Kidney (tissue), 14 donors: ENCODE results near the gene TMEM217. TPM values are rescaled to one million over a fixed set of nuclear protein-coding genes. Genes with fewer than 3 reads are reported as not detected.

Experiments used
- DNase-seq, 5 donors: peaks; one replicate each; pipeline ENCODE4 v3.0.0-alpha.2; 2013 to 2020
- FAIRE-seq: peaks from 2 replicates; lab custom pipeline; 2012; peaks lifted over from hg19 to GRCh38; lab: Jason Lieb, UNC
- H3K27ac ChIP-seq, 2 donors: one replicate each; pipeline ENCODE4 v1.7.0; 2013; ENCODE audit warnings: low read depth in 2 of 2, low read length in 2 of 2, inconsistent platforms in 1 of 2
- H3K27me3 ChIP-seq: one replicate; pipeline ENCODE4 v1.7.1; 2013; ENCODE audit warnings: low read length, inconsistent platforms; ENCODE audit not compliant: control insufficient read depth, insufficient read depth
- H3K36me3 ChIP-seq, 3 donors: one replicate each; pipeline versions ENCODE4 v1.7.0 to v1.7.1; 2013; ENCODE audit warnings: low read length in 3 of 3, control low read depth in 1 of 3, inconsistent platforms in 1 of 3; ENCODE audit not compliant: insufficient read depth in 3 of 3, control insufficient read depth in 2 of 3
- H3K4me1 ChIP-seq, 3 donors: one replicate each; pipeline versions ENCODE4 v1.7.0 to v1.7.1; 2013; ENCODE audit warnings: low read length in 3 of 3, inconsistent platforms in 1 of 3, low read depth in 1 of 3; ENCODE audit not compliant: control insufficient read depth in 2 of 3, insufficient read depth in 2 of 3
- H3K4me3 ChIP-seq, 3 donors: one replicate each; pipeline versions ENCODE4 v1.7.0 to v1.8.1; 2013; ENCODE audit warnings: low read length in 3 of 3, control low read depth in 1 of 3, inconsistent platforms in 1 of 3
- H3K9ac ChIP-seq, 3 donors: one replicate each; pipeline versions ENCODE4 v1.7.0 to v1.7.1; 2013; ENCODE audit warnings: low read length in 3 of 3, control low read depth in 1 of 3, inconsistent platforms in 1 of 3
- H3K9me3 ChIP-seq, 3 donors: one replicate each; pipeline versions ENCODE4 v1.7.0 to v1.7.1; 2013; ENCODE audit warnings: low read length in 3 of 3, control low read depth in 1 of 3, inconsistent platforms in 1 of 3; ENCODE audit not compliant: control insufficient read depth in 2 of 3, insufficient read depth in 1 of 3
- intact Hi-C: fragments of 100-400 bp; cut with DNase I; formaldehyde crosslinking; loops from one replicate; pipeline ENCODE4 v1.11.1; 2022
- polyA plus RNA-seq: library from polyadenylated mRNA; stranded (reverse); fragments of 350-450 nt; fragmentation: Illumina TruSeq; extraction: RNeasy Lipid Tissue Mini Kit (QIAGEN cat#74804); gene quantifications from one replicate; pipeline ENCODE4 v1.2.3, GENCODE V29; 2014; ENCODE audit warnings: low read depth, low replicate concordance; ENCODE audit not compliant: insufficient read depth
- total RNA-seq: library from RNA; stranded (reverse); fragmentation: NEBNext Ultra II Directional; extraction: Animal tissue kit (Norgen Biotek cat#: 25700); gene quantifications from one replicate; pipeline ENCODE4 v1.2.1, GENCODE V29; 2021
- TF ChIP-seq, protein P1 (sequence below): IDR thresholded peaks from 3 replicates; pipeline ENCODE4 v1.5.1; 2012; ENCODE audit warnings: mild to moderate bottlenecking, moderate library complexity, borderline replicate concordance; ENCODE audit not compliant: insufficient read depth; ENCODE audit errors: extremely low read depth
- donor health status: control.
- donor health status: control.
- donor health status: control.
- donor health status: control.
- donor health status: control.
- donor health status: DM: yes; HTN: yes; CAD: no.
- donor health status: Normal renal cell carcinoma (clear cell type).

Gene TMEM217
- total and polyA plus RNA-seq, 2 donors from 2014 or later = 0.67 to 0.72 TPM

DNA sequence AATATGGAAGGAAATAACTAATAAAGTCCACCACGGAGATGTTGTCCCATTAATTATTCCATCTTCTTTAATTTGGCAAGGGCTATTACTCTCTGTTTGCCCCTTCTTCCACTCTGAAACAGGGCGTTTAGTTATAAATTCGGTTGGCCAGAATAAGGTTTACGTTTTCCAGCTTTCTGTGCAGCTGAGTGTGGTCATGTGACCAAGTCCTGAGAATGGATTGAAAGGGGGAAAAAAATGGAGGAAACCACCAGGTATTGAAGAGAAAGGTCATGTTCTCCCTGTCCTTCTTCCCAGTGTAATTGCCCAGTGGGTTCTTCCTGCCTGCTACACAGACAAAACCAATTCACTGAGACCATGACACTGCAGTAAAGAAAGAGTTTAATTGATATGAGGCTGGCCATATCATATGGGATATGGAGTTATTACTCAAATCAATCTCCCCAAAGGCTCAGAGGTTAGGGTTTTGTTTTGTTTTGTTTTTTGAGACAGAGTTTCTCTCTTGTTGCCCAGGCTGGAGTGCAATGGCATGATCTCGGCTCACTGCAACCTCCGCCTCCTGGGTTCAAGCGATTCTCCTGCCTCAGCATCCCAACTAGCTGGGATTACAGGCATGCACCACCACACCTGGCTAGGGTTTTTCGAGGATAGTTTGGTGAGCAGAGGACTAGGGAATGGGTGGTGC is 14.7 kb downstream of the TMEM217 start:
- H3K27ac ChIP-seq = peak overlapping the region; percentile 20 to 74

DNA sequence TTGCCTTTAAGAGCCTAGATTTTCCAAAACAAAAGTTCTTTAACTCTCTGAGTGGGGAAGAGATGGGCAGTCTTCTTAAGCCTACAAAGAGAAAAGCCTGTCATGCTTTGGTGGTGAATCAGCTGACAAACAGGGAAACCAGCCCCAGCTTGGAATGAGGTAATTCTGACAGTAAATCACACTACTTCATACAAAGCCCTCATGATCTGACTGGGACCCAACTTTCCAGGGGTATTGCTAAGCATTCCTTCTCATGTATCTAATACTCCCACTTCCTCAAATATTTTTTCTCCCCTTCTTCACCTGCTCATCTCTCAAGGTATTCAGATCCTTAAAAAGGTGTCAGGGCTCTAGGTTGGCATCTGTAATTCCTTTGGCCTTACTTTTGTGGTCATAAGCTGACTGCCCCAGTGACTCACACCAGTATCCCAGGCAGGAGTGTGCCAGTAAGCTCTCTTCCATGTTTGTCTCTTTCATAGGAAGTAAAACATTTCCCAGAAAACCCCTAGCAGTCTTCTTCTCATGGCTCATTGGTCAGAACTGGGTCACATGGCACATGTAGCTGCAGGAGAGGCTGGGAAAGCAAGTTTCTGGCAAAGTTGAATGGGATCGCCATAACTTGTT is 15.4 kb downstream of the TMEM217 start:
- no peaks in the 10 kb centered on the region for H3K36me3 ChIP-seq
- H3K27ac ChIP-seq = peak overlapping the region in 1 of 2 donors; percentile 69
- TF ChIP-seq, protein P1, sequence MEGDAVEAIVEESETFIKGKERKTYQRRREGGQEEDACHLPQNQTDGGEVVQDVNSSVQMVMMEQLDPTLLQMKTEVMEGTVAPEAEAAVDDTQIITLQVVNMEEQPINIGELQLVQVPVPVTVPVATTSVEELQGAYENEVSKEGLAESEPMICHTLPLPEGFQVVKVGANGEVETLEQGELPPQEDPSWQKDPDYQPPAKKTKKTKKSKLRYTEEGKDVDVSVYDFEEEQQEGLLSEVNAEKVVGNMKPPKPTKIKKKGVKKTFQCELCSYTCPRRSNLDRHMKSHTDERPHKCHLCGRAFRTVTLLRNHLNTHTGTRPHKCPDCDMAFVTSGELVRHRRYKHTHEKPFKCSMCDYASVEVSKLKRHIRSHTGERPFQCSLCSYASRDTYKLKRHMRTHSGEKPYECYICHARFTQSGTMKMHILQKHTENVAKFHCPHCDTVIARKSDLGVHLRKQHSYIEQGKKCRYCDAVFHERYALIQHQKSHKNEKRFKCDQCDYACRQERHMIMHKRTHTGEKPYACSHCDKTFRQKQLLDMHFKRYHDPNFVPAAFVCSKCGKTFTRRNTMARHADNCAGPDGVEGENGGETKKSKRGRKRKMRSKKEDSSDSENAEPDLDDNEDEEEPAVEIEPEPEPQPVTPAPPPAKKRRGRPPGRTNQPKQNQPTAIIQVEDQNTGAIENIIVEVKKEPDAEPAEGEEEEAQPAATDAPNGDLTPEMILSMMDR = no peak
- DNase-seq (peak in 1 of 5 donors; percentile 51), FAIRE-seq (no peak)
- no peaks in the 10 kb centered on the region for H3K9me3 ChIP-seq
- H3K9ac ChIP-seq = no peak overlapping the region
- no peak overlapping the region for H3K4me3 ChIP-seq
- intact Hi-C loops = no loop called here
- no peaks in the 10 kb centered on the region for H3K27me3 ChIP-seq
- peaks cover 4 to 30% (median 7%) of the 10 kb centered on the region in 3 donors for H3K4me1 ChIP-seq

More for the DNA sequence above, 14.7 kb downstream of the TMEM217 start:
- Histone ChIP-seq H3K4me1 (peaks cover 4 to 30% (median 7%) of the 10 kb centered on the region in 3 donors), H3K27me3 (no peaks in the 10 kb centered on the region), H3K9me3 (no peaks in the 10 kb centered on the region), H3K36me3 (no peaks in the 10 kb centered on the region), H3K4me3 (no peak overlapping the region), H3K9ac (no peak overlapping the region)
- TF ChIP-seq, protein P1 = no peak
- intact Hi-C loops = no loop called here
- FAIRE-seq = no peak
- DNase-seq = no peak

DNA sequence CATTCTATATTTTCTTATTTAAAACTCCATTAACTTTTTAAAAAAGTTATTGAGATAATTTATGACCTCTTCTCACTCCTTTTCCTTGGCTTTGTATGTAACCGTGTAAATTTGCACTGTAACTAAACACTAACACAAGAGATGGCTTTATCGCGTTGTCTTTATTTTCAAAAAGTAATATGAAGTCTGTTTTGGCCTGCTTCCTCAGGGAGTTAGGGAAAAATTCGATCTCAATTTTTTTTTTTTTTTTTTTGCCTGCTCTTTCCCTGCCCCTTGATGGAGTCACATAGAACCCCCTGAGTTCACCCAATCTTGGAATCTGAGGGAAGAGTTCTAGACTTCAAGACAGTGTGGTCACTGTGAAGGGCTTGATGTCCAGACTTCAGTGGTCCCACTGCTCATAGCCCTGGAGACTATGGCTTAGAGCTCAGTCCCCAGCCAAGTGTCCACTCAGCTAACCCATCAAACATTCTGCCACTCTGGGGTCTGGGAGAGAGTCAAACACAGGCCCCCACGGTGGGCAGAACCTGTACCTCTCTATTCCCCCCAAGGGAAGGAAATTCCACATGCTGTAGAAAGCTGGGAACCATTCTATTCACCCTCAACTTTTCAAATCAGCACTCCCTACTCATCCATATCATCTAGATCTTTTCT is 16.0 kb downstream of the TMEM217 start:
- Histone ChIP-seq H3K4me3 (no peak overlapping the region), H3K36me3 (no peaks in the 10 kb centered on the region), H3K9me3 (no peaks in the 10 kb centered on the region), H3K4me1 (peaks cover 4 to 30% (median 7%) of the 10 kb centered on the region in 3 donors), H3K9ac (no peak overlapping the region), H3K27me3 (no peaks in the 10 kb centered on the region), H3K27ac (peak overlapping the region in 1 of 2 donors; percentile 56)
- intact Hi-C loops = no loop called here
- DNase-seq (no peak), FAIRE-seq (no peak)
- TF ChIP-seq, protein P1 = no peak
